PC-9 (cell line): ENCODE results near the gene GATAD2A. TPM values are rescaled to one million over a fixed set of nuclear protein-coding genes. Genes with fewer than 3 reads are reported as not detected.

Experiments used
- BruUV-seq: library from RNA; stranded (reverse); fragments of 400-500 nt; replicated peaks from 2 replicates; lab custom pipeline; 2021; lab: Mats Ljungman, UMichigan
- CTCF ChIA-PET: fragments of 300-600 bp; sonication (Branson Sonifier 250); formaldehyde crosslinking; loops from one replicate; lab custom pipeline; 2022; ENCODE audit warnings: antibody characterized with exemption; lab: Charles Lee
- POLR2A ChIA-PET: fragments of 300-600 bp; sonication (Branson Sonifier 250); formaldehyde crosslinking; loops from one replicate; lab custom pipeline; 2022; ENCODE audit warnings: antibody characterized with exemption; ENCODE audit not compliant: unreplicated experiment; lab: Charles Lee
- DNase-seq, 2 experiments: peaks; one replicate each; pipeline versions ENCODE4 v3.0.0 to v3.0.0-alpha.2; 2015 to 2022; ENCODE audit warnings: mixed read lengths in 1 of 2
- H2AFZ ChIP-seq: fragments of 200-600 bp; sonication (generic); 2 replicates; pipeline ENCODE4 v1.8.1; 2017; ENCODE audit warnings: antibody characterized with exemption
- H3F3A ChIP-seq: fragments of 200-600 bp; sonication (generic); 2 replicates; pipeline ENCODE4 v1.8.1; 2017; ENCODE audit warnings: antibody characterized with exemption, mild to moderate bottlenecking, low read depth; ENCODE audit not compliant: insufficient read depth
- H3K27ac ChIP-seq: fragments of 200-600 bp; sonication (generic); 2 replicates; pipeline ENCODE4 v1.6.1; 2016; ENCODE audit warnings: mixed run types
- H3K27me3 ChIP-seq: fragments of 200-600 bp; sonication (generic); 2 replicates; pipeline ENCODE4 v1.6.1; 2016; ENCODE audit warnings: low read depth, mixed run types; ENCODE audit not compliant: insufficient read depth
- H3K36me3 ChIP-seq: fragments of 200-600 bp; sonication (generic); 2 replicates; pipeline ENCODE4 v1.6.1; 2016; ENCODE audit warnings: low read depth, mixed run types
- H3K4me1 ChIP-seq: fragments of 200-600 bp; sonication (generic); replicated peaks from 2 replicates; pipeline ENCODE4 v1.6.1; 2016; ENCODE audit warnings: mixed run types; ENCODE audit not compliant: insufficient read depth
- H3K4me2 ChIP-seq: fragments of 200-600 bp; sonication (generic); 2 replicates; pipeline ENCODE4 v1.6.1; 2017; ENCODE audit warnings: mixed run types
- H3K4me3 ChIP-seq: fragments of 200-600 bp; sonication (generic); 2 replicates; pipeline ENCODE4 v1.6.1; 2016; ENCODE audit warnings: mixed run types
- H3K79me2 ChIP-seq: fragments of 200-600 bp; sonication (generic); 2 replicates; pipeline ENCODE4 v1.6.1; 2017; ENCODE audit warnings: low read depth, mixed run types
- H3K9me2 ChIP-seq: fragments of 200-600 bp; sonication (generic); 2 replicates; pipeline ENCODE4 v1.8.1; 2017; ENCODE audit warnings: mild to moderate bottlenecking; ENCODE audit not compliant: insufficient read depth
- H3K9me3 ChIP-seq: fragments of 200-600 bp; sonication (generic); 2 replicates; pipeline ENCODE4 v1.8.1; 2016; ENCODE audit warnings: low read depth; ENCODE audit not compliant: insufficient read depth
- H4K20me1 ChIP-seq: fragments of 200-600 bp; sonication (generic); 2 replicates; pipeline ENCODE4 v1.8.1; 2017; ENCODE audit not compliant: insufficient read depth
- CTCF ChIP-seq: fragments of 200-600 bp; sonication (generic); conservative IDR thresholded peaks from 2 replicates; pipeline ENCODE4 v1.6.1; 2017; ENCODE audit warnings: mixed run types, antibody characterized with exemption, mild to moderate bottlenecking, moderate library complexity
- EZH2 ChIP-seq: fragments of 200-600 bp; sonication (generic); IDR thresholded peaks from 2 replicates; pipeline ENCODE4 v1.8.0; 2017; ENCODE audit warnings: antibody characterized with exemption, low read depth
- intact Hi-C: fragments of 100-400 bp; cut with micrococcal nuclease; formaldehyde crosslinking; loops from one replicate; pipeline ENCODE4 v1.10.0; 2022; ENCODE audit not compliant: unreplicated experiment
- total RNA-seq: library from RNA; stranded (reverse); gene quantifications from 2 replicates; pipeline ENCODE4 v1.2.3, GENCODE V29; 2021

GATAD2A gene
- total RNA-seq, 1 experiment from 2014 or later = 129 TPM

- Histone ChIP-seq H3F3A (peaks cover 17% of the 10 kb centered on the region; the same call in 1 of the 2 replicates), H4K20me1 (no peaks in the 10 kb centered on the region), H3K9me3 (no peaks in the 10 kb centered on the region), H3K4me3 (no peak overlapping the region; the same call in 1 of the 2 replicates), H3K79me2 (no peaks in the 10 kb centered on the region), H3K36me3 (no peaks in the 10 kb centered on the region), H3K9me2 (no peaks in the 10 kb centered on the region), H3K4me2 (peak overlapping the region; percentile 57), H3K27ac (no peak overlapping the region), H2AFZ (peak overlapping the region; percentile 74), H3K27me3 (no peaks in the 10 kb centered on the region), H3K4me1 (peaks cover 30% of the 10 kb centered on the region)
- CTCF ChIA-PET = interaction anchor here (0.6 to 1.2 kb wide), 6 partner anchors 15 to 238 kb away, joined by 3 to 15 read pairs (median 4); no protein-coding TSS in a partner anchor
- DNase-seq = peak; percentile 85 to 89
- intact Hi-C loops = loop anchor here (1.0 kb wide), 2 partner anchors 19 to 124 kb away; no protein-coding TSS in a partner anchor
- no TSS peak for BruUV-seq
- POLR2A ChIA-PET = interaction anchor here (0.6 kb wide), 1 partner anchor 11 kb away, joined by 34 read pairs; no protein-coding TSS in a partner anchor
- TF ChIP-seq CTCF (peak; percentile 98), EZH2 (no peak)
Observed at GRCh38 chr19:19366434-19367396, 38.8 kb upstream of the GATAD2A start.

GRCh38 chr19:19368087-19368486 lies 37.4 kb upstream of the GATAD2A start:
- CTCF ChIA-PET = interaction anchor here (1.2 kb wide), 1 partner anchor 122 kb away, joined by 7 read pairs; no protein-coding TSS in a partner anchor
- no TSS peak for BruUV-seq

More at GRCh38 chr19:19368087-19368486, 37.4 kb upstream of the GATAD2A start:
- no peaks in the 10 kb centered on the region for H3K27me3 ChIP-seq
- H3K4me1 ChIP-seq = peaks cover 39% of the 10 kb centered on the region
- H3F3A ChIP-seq = peaks cover 26% of the 10 kb centered on the region; the same call in 1 of the 2 replicates
- TF ChIP-seq EZH2 (no peak), CTCF (no peak)
- no peaks in the 10 kb centered on the region for H3K79me2 ChIP-seq
- no peaks in the 10 kb centered on the region for H3K36me3 ChIP-seq
- no peak overlapping the region for H3K4me2 ChIP-seq
- no peak overlapping the region for H2AFZ ChIP-seq
- POLR2A ChIA-PET = no interaction called here
- intact Hi-C loops = no loop called here
- no peak for DNase-seq
- no peaks in the 10 kb centered on the region for H3K9me3 ChIP-seq
- H3K9me2 ChIP-seq = no peaks in the 10 kb centered on the region
- no peak overlapping the region for H3K4me3 ChIP-seq
- H4K20me1 ChIP-seq = no peaks in the 10 kb centered on the region
- H3K27ac ChIP-seq = no peak overlapping the region
